ENCODE results near the gene NAIP. TPM values are rescaled to one million over a fixed set of nuclear protein-coding genes. Genes with fewer than 3 reads are reported as not detected.
"Not testable (repeated sequence)": the region's sequence is repeated elsewhere in the genome, so short reads cannot be mapped to it uniquely, and the experiment has no call there.

The NAIP gene
- total RNA-seq, 1 experiment from 2014 or later, result 4.1 TPM

- intact Hi-C loops (cut with micrococcal nuclease); CTCF ChIA-PET; BruUV-seq (replicated peaks); DNase-seq (ENCODE audit: unreplicated experiment); H3K27ac Mint-ChIP-seq (ENCODE audit: low read depth, unreplicated experiment); H3K4me3 Mint-ChIP-seq (ENCODE audit: unreplicated experiment); POLR2A ChIA-PET; H3K36me3 Mint-ChIP-seq (ENCODE audit: insufficient read depth, unreplicated experiment); H3K9me3 Mint-ChIP-seq (ENCODE audit: unreplicated experiment); H3K4me1 Mint-ChIP-seq (ENCODE audit: insufficient read depth, unreplicated experiment); H3K27me3 Mint-ChIP-seq (ENCODE audit: insufficient read depth, unreplicated experiment): not testable (repeated sequence)
Measured at GRCh38 chr5:70964531-70964930, 60.6 kb downstream of the NAIP start.

- intact Hi-C loops (cut with micrococcal nuclease); H3K4me3 Mint-ChIP-seq (ENCODE audit: unreplicated experiment); POLR2A ChIA-PET; CTCF ChIA-PET; H3K27ac Mint-ChIP-seq (ENCODE audit: low read depth, unreplicated experiment); H3K27me3 Mint-ChIP-seq (ENCODE audit: insufficient read depth, unreplicated experiment); H3K9me3 Mint-ChIP-seq (ENCODE audit: unreplicated experiment); BruUV-seq (replicated peaks); DNase-seq (ENCODE audit: unreplicated experiment); H3K36me3 Mint-ChIP-seq (ENCODE audit: insufficient read depth, unreplicated experiment); H3K4me1 Mint-ChIP-seq (ENCODE audit: insufficient read depth, unreplicated experiment): not testable (repeated sequence)
Measured at GRCh38 chr5:70953068-70953467, 72.1 kb downstream of the NAIP start.

GRCh38 chr5:70932560-70932959, 92.6 kb downstream of the NAIP start:
- H3K27me3 Mint-ChIP-seq (ENCODE audit: insufficient read depth, unreplicated experiment); H3K4me3 Mint-ChIP-seq (ENCODE audit: unreplicated experiment); DNase-seq (ENCODE audit: unreplicated experiment); intact Hi-C loops (cut with micrococcal nuclease); H3K9me3 Mint-ChIP-seq (ENCODE audit: unreplicated experiment); POLR2A ChIA-PET; H3K4me1 Mint-ChIP-seq (ENCODE audit: insufficient read depth, unreplicated experiment); BruUV-seq (replicated peaks); CTCF ChIA-PET; H3K36me3 Mint-ChIP-seq (ENCODE audit: insufficient read depth, unreplicated experiment); H3K27ac Mint-ChIP-seq (ENCODE audit: low read depth, unreplicated experiment): not testable (repeated sequence)

- intact Hi-C loops (cut with micrococcal nuclease), result not testable (repeated sequence)
Measured at GRCh38 chr5:70931709-70932368, 93.3 kb downstream of the NAIP start.

GRCh38 chr5:70925211-70925562, 100.0 kb downstream of the NAIP start:
- H3K4me1 Mint-ChIP-seq (ENCODE audit: insufficient read depth, unreplicated experiment); H3K36me3 Mint-ChIP-seq (ENCODE audit: insufficient read depth, unreplicated experiment); POLR2A ChIA-PET; H3K9me3 Mint-ChIP-seq (ENCODE audit: unreplicated experiment); DNase-seq (ENCODE audit: unreplicated experiment); H3K27me3 Mint-ChIP-seq (ENCODE audit: insufficient read depth, unreplicated experiment); CTCF ChIA-PET; intact Hi-C loops (cut with micrococcal nuclease); H3K4me3 Mint-ChIP-seq (ENCODE audit: unreplicated experiment); H3K27ac Mint-ChIP-seq (ENCODE audit: low read depth, unreplicated experiment): not testable (repeated sequence)
- BruUV-seq (replicated peaks), result TSS peak; percentile 74

More at GRCh38 chr5:70931709-70932368, 93.3 kb downstream of the NAIP start:
- H3K36me3 Mint-ChIP-seq (ENCODE audit: insufficient read depth, unreplicated experiment); BruUV-seq (replicated peaks); H3K4me3 Mint-ChIP-seq (ENCODE audit: unreplicated experiment); CTCF ChIA-PET; H3K9me3 Mint-ChIP-seq (ENCODE audit: unreplicated experiment); H3K27me3 Mint-ChIP-seq (ENCODE audit: insufficient read depth, unreplicated experiment); H3K27ac Mint-ChIP-seq (ENCODE audit: low read depth, unreplicated experiment); POLR2A ChIA-PET; H3K4me1 Mint-ChIP-seq (ENCODE audit: insufficient read depth, unreplicated experiment); DNase-seq (ENCODE audit: unreplicated experiment): not testable (repeated sequence)

Other genes with a start within 250 kb of the NAIP start
- 0.93 and 1.9 TPM in 2 replicates for gene SERF1A, start 124.7 kb downstream of the NAIP start, total RNA-seq (2022)
- gene SMN1, start 100.3 kb downstream of the NAIP start, total RNA-seq (2022), result 55.5 and 55.8 TPM in 2 replicates
- gene GTF2H2, start 42.3 kb upstream of the NAIP start, total RNA-seq (2022), result 16.6 and 19.4 TPM in 2 replicates

Data from MCF 10A (cell line).